Testis (tissue), 3 donors: ENCODE data around the gene CALY. TPM values are rescaled to one million over a fixed set of nuclear protein-coding genes. Genes with fewer than 3 reads are reported as not detected.

Experiments used
- DNase-seq: peaks from one replicate; pipeline ENCODE4 v3.0.0-alpha.2; 2019
- H3K27ac ChIP-seq, 2 donors: fragments of 200-600 bp; sonication (generic); one replicate each; pipeline ENCODE4 v1.5.1; 2019
- H3K27me3 ChIP-seq: fragments of 200-600 bp; sonication (generic); one replicate; pipeline ENCODE4 v1.5.1; 2019
- H3K36me3 ChIP-seq: fragments of 200-600 bp; sonication (generic); one replicate; pipeline ENCODE4 v1.5.1; 2017; ENCODE audit warnings: low read depth; ENCODE audit errors: missing control alignments
- H3K4me1 ChIP-seq: fragments of 200-600 bp; sonication (generic); one replicate; pipeline ENCODE4 v1.5.1; 2019
- H3K4me3 ChIP-seq, 2 donors: fragments of 200-600 bp; sonication (generic); one replicate each; pipeline ENCODE4 v1.5.1; 2017 to 2019
- H3K9me3 ChIP-seq: fragments of 200-600 bp; sonication (generic); one replicate; pipeline ENCODE4 v1.5.1; 2017
- POLR2A ChIP-seq: fragments of 450-650 bp; IDR thresholded peaks from one replicate; pipeline ENCODE4 v1.6.1; 2017; ENCODE audit warnings: antibody characterized with exemption, mild to moderate bottlenecking, moderate library complexity
- WGBS, 2 donors: methylation state at CpG; one replicate each; pipeline ENCODE4 v1.1.5; 2018; 5-methylcytosine and 5-hydroxymethylcytosine counted together
- intact Hi-C: fragments of 100-400 bp; cut with DNase I; formaldehyde crosslinking; loops from one replicate; pipeline ENCODE4 v1.15.1; 2023; ENCODE audit warnings: low total_unique reads
- polyA plus RNA-seq: library from polyadenylated mRNA; stranded (reverse); fragments of 350-450 nt; fragmentation: Illumina TruSeq; extraction: RNeasy Lipid Tissue Mini Kit (QIAGEN cat#74804); gene quantifications from one replicate; pipeline ENCODE4 v1.2.3, GENCODE V29; 2014; ENCODE audit warnings: low read depth, low replicate concordance; ENCODE audit not compliant: insufficient read depth
- total RNA-seq, 2 donors: library from RNA; depleted of rRNA; stranded (reverse); fragments of >200 nt; gene quantifications; one replicate each; pipeline ENCODE4 v1.2.3, GENCODE V29; 2016
- TF ChIP-seq, protein P1 (sequence below), 3 experiments: fragments of 450-650 bp in 2 of 3; fragments of 200-600 bp in 1 of 3; sonication (generic) in 1 of 3; IDR thresholded peaks; one replicate each; pipeline ENCODE4 v1.5.1; 2016 to 2019; ENCODE audit warnings: antibody characterized with exemption in 3 of 3, mild to moderate bottlenecking in 2 of 3, moderate library complexity in 1 of 3

The CALY gene
- total and polyA plus RNA-seq, 3 donors from 2014 or later, result 4.9 to 35.5 (median 19.2) TPM

DNA sequence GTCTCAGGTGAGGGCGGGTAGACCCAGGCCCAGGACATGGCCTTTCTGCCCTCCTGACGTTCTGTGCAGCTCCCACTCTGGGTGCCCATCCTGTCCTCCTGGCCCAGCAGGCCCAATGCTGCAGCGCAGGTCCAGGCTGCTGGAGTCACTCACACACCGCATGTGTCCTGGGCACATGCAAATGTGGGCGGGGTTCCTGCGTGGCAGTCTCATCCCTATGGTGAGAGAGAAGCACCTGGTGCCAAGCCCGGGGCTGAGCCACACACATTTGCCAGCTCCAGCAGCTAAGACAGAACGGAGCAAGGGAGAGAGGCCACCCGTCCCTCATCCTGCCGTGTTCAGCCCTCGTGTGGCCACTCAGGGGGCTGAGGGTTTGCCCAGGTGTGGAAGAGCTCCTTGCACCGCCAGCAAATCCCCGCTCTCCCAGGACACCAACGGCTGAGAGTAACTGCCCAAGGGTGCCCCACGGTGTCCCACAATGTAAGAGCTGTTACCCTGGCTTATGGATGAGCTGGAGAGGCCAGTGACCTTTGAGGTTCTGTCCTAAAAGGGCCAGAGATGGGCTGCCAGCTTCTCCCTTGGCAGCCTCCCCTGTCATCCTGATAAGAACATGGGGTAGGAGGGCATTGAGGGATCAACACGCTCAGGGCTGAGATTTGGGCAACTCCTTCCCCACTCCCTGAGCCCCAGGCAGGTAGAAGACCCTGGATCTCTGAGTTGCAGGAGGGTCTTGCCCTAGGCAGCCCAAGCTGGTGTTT, 16.7 kb upstream of the CALY start:
- TF ChIP-seq POLR2A, result no peak
- TF ChIP-seq, protein P1, sequence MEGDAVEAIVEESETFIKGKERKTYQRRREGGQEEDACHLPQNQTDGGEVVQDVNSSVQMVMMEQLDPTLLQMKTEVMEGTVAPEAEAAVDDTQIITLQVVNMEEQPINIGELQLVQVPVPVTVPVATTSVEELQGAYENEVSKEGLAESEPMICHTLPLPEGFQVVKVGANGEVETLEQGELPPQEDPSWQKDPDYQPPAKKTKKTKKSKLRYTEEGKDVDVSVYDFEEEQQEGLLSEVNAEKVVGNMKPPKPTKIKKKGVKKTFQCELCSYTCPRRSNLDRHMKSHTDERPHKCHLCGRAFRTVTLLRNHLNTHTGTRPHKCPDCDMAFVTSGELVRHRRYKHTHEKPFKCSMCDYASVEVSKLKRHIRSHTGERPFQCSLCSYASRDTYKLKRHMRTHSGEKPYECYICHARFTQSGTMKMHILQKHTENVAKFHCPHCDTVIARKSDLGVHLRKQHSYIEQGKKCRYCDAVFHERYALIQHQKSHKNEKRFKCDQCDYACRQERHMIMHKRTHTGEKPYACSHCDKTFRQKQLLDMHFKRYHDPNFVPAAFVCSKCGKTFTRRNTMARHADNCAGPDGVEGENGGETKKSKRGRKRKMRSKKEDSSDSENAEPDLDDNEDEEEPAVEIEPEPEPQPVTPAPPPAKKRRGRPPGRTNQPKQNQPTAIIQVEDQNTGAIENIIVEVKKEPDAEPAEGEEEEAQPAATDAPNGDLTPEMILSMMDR (IDR thresholded peaks at IDR 0.05), result no peak
- WGBS, 2 donors, result 58 to 82% methylated on average over 3 to 14 of the region's 16 CpGs
- intact Hi-C loops, result no loop called here
- Histone ChIP-seq H3K27ac (no peak overlapping the region), H3K27me3 (no peaks in the 10 kb centered on the region), H3K9me3 (no peaks in the 10 kb centered on the region), H3K36me3 (no peaks in the 10 kb centered on the region), H3K4me3 (no peak overlapping the region), H3K4me1 (peaks cover 5% of the 10 kb centered on the region)
- DNase-seq, result no peak

DNA sequence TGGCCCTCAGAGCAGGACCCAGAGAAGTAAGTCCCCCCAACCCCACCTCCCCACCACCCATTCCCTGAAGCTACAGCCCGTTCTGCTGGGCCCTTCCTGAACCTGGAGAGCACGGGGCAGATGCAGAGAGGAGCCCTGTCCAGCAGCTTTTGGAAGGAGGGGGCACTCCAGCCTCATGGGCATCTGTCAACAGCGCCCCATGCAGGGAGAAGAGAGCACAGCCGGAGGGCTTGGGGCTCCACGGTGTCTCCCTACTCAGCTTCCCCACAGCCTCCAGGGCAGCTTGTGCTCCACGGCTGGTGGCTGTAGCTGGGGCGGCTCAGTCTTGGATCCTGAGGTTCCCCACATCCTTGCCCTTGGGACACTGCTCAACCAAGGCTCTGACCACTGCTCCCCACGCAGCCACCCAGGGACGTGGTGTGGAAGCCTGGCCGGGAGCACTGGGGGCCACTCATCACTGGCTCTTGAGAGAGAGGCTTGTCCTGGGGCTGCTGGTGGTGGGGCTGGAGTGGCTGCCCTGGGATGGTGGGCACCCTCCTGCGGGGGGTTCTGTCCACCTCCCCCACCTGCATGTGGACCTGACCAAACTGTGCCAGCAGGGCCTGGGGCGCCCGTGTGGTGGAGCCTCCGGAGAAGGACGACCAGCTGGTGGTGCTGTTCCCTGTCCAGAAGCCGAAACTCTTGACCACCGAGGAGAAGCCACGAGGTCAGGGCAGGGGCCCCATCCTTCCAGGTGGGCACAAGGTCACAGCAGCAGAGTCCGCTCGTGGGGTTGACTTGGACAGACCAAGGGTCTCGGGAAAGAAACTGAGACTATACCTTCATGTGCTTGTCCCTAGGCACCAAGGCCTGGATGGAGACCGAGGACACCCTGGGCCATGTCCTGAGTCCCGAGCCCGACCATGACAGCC, 15.0 kb upstream of the CALY start:
- Histone ChIP-seq H3K4me1 (no peaks in the 10 kb centered on the region), H3K36me3 (no peaks in the 10 kb centered on the region), H3K4me3 (no peak overlapping the region), H3K27ac (no peak overlapping the region), H3K27me3 (no peaks in the 10 kb centered on the region), H3K9me3 (no peaks in the 10 kb centered on the region)
- TF ChIP-seq POLR2A, result no peak
- TF ChIP-seq, protein P1 (IDR thresholded peaks at IDR 0.05), result no peak
- intact Hi-C loops, result no loop called here
- DNase-seq, result no peak
- 73 to 76% methylated on average over 10 to 24 of the region's 24 CpGs for WGBS, 2 donors

DNA sequence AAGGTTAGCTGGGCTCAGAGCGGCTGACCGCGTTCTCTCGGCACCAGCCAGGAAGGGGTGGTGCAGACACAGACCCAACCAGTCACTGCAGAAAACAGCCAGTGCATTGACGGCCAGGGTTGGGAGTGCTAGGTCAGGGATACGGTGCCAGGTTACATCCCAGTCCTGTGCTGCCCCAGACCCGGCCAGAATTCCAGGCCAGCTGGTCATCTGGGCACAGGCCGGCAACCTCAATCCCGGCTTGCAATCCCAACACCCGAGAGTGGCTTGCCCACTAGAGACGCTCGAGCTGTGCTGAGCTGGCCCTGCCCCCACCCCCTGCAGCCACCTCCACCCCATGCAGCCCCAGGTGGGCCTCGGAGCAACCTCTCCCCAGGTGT, 14.2 kb upstream of the CALY start:
- TF ChIP-seq, protein P1 (IDR thresholded peaks at IDR 0.05), result no peak
- no peak for TF ChIP-seq POLR2A
- H3K9me3 ChIP-seq, result no peaks in the 10 kb centered on the region
- no peak overlapping the region for H3K27ac ChIP-seq
- H3K4me3 ChIP-seq, result no peak overlapping the region
- DNase-seq, result no peak
- H3K27me3 ChIP-seq, result no peaks in the 10 kb centered on the region
- WGBS, 2 donors, result 39 to 59% methylated on average over 10 to 12 of the region's 13 CpGs
- no peaks in the 10 kb centered on the region for H3K4me1 ChIP-seq
- H3K36me3 ChIP-seq, result no peaks in the 10 kb centered on the region
- intact Hi-C loops, result no loop called here

DNA sequence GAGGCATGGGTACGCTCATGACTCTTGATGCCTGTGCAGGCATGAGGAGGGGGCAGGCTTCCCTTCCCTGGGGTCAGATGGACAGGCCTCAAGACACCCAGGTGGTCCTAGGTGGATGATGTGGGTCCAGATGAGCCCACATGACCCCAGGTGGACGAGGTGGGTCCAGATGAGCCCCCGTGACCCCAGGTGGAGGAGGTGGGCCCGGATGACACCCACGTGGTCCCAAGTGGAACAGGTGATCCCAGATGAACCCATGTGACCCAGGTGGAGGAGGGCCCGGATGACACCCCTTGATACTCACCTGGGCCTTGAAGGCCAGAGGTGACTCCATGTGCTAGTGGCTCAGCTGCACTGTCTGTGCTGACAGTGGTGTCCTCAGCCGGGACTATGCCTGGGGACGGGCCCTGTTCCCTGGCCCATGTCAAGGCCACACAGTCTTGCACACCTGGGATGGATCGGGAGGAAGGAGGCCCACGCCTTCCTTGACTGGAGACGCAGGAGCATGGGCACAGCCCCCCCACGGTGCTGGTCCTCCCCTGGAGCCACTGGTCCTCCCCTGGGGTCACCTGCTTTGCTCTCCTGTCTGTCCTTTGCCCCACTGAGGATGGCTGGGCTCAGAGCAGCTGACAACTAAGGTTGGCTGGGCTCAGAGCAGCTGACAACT, 13.7 kb upstream of the CALY start:
- Histone ChIP-seq H3K36me3 (no peaks in the 10 kb centered on the region), H3K27me3 (no peaks in the 10 kb centered on the region), H3K9me3 (no peaks in the 10 kb centered on the region), H3K27ac (no peak overlapping the region), H3K4me3 (no peak overlapping the region), H3K4me1 (no peaks in the 10 kb centered on the region)
- intact Hi-C loops, result no loop called here
- no peak for DNase-seq
- no peak for TF ChIP-seq POLR2A
- TF ChIP-seq, protein P1 (IDR thresholded peaks at IDR 0.05), result no peak
- 70 to 72% methylated on average over 2 to 12 of the region's 12 CpGs for WGBS, 2 donors
